CD4-positive, alpha-beta T cell treated with Interleukin-4 for 4 hours (primary cell): ENCODE data around the gene SERHL2.
"Not testable (repeated sequence)": the region's sequence is repeated elsewhere in the genome, so short reads cannot be mapped to it uniquely, and the experiment has no call there.

Source experiments
- DNase-seq: peaks from one replicate; pipeline ENCODE4 v3.0.0-alpha.2; 2020

The SERHL2 gene

GRCh38 chr22:42575996-42576574 lies 22.3 kb downstream of the SERHL2 start:
- not testable (repeated sequence) for DNase-seq

GRCh38 chr22:42577141-42577540 lies 23.4 kb downstream of the SERHL2 start:
- not testable (repeated sequence) for DNase-seq

GRCh38 chr22:42577623-42578240 lies 24.0 kb downstream of the SERHL2 start:
- no peak for DNase-seq

- DNase-seq: not testable (repeated sequence)
These were observed 26.3 kb downstream of the SERHL2 start for GRCh38 chr22:42580040-42580439.

- not testable (repeated sequence) for DNase-seq
These were observed 27.5 kb downstream of the SERHL2 start for GRCh38 chr22:42581194-42581761.

GRCh38 chr22:42581762-42582716 lies 28.3 kb downstream of the SERHL2 start:
- DNase-seq: peak; percentile 69

GRCh38 chr22:42582987-42583386 lies 29.2 kb downstream of the SERHL2 start:
- DNase-seq: no peak

GRCh38 chr22:42584364-42584940 lies 30.7 kb downstream of the SERHL2 start:
- DNase-seq: no peak

GRCh38 chr22:42585096-42585495 lies 31.3 kb downstream of the SERHL2 start:
- DNase-seq: no peak

- no peak for DNase-seq
These were observed 32.6 kb downstream of the SERHL2 start for GRCh38 chr22:42586381-42586780.

- DNase-seq: no peak
These were observed 33.9 kb downstream of the SERHL2 start for GRCh38 chr22:42587588-42588175.

GRCh38 chr22:42591987-42592386 lies 38.2 kb downstream of the SERHL2 start:
- no peak for DNase-seq

GRCh38 chr22:42595434-42595833 lies 41.7 kb downstream of the SERHL2 start:
- no peak for DNase-seq

- no peak for DNase-seq
These were observed 42.6 kb downstream of the SERHL2 start for GRCh38 chr22:42596336-42596735.

GRCh38 chr22:42596863-42597530 lies 43.2 kb downstream of the SERHL2 start:
- DNase-seq: no peak

GRCh38 chr22:42601879-42602465 lies 48.2 kb downstream of the SERHL2 start:
- no peak for DNase-seq

- DNase-seq: no peak
These were observed 48.7 kb downstream of the SERHL2 start for GRCh38 chr22:42602470-42602869.

GRCh38 chr22:42603427-42603826 lies 49.7 kb downstream of the SERHL2 start:
- DNase-seq: no peak

GRCh38 chr22:42604403-42604802 lies 50.6 kb downstream of the SERHL2 start:
- DNase-seq: no peak

GRCh38 chr22:42607641-42608040 lies 53.9 kb downstream of the SERHL2 start:
- DNase-seq: not testable (repeated sequence)

- DNase-seq: no peak
These were observed 54.5 kb downstream of the SERHL2 start for GRCh38 chr22:42608136-42608822.
